IMR-90 (cell line): ENCODE data around the gene ESPL1. TPM values are rescaled to one million over a fixed set of nuclear protein-coding genes. Genes with fewer than 3 reads are reported as not detected.

Source experiments
- ATAC-seq: fragments of 200-7000 bp; cut with Tn5 transposase; 2 replicates; pipeline ENCODE4 v1.9.1; 2020; ENCODE audit warnings: low read depth, mild to moderate bottlenecking, moderate library complexity
- BruUV-seq: library from RNA; stranded (reverse); fragments of 400-500 nt; replicated peaks from 2 replicates; lab custom pipeline; 2021; lab: Mats Ljungman, UMichigan
- CTCF ChIA-PET: fragments of 300-600 bp; formaldehyde crosslinking; extraction: SDS; loops from one replicate; lab custom pipeline; 2021; ENCODE audit warnings: antibody characterized with exemption; lab: Yijun Ruan, JAX
- POLR2A ChIA-PET: fragments of 300-600 bp; sonication (Branson Sonifier 250); formaldehyde crosslinking; loops from one replicate; lab custom pipeline; 2022; ENCODE audit warnings: antibody characterized with exemption; ENCODE audit not compliant: unreplicated experiment; lab: Charles Lee
- DNase-seq: peaks from one replicate; pipeline ENCODE4 v3.0.0; 2013
- H2AFZ ChIP-seq: replicated peaks from 2 replicates; pipeline ENCODE3; 2013; ENCODE audit warnings: low read length, mild to moderate bottlenecking; ENCODE audit not compliant: poor library complexity
- H2AK5ac ChIP-seq: 2 replicates; pipeline ENCODE4 v1.6.1; 2013; ENCODE audit warnings: low read depth, low read length, inconsistent platforms
- H2AK9ac ChIP-seq: replicated peaks from 2 replicates; pipeline ENCODE3; 2013; ENCODE audit warnings: mild to moderate bottlenecking, low read depth, low read length, moderate library complexity; ENCODE audit not compliant: poor library complexity
- H2BK120ac ChIP-seq: 2 replicates; pipeline ENCODE4 v1.6.1; 2013; ENCODE audit warnings: low read depth, low read length, inconsistent platforms
- H2BK15ac ChIP-seq: 3 replicates; pipeline ENCODE4 v1.6.1; 2013; ENCODE audit warnings: low read depth, low read length, inconsistent platforms
- H2BK20ac ChIP-seq: 2 replicates; pipeline ENCODE4 v1.6.1; 2013; ENCODE audit warnings: low read depth, mild to moderate bottlenecking, inconsistent platforms, low read length, moderate library complexity
- H2BK5ac ChIP-seq: 2 replicates; pipeline ENCODE4 v1.6.1; 2013; ENCODE audit warnings: mild to moderate bottlenecking, low read depth, low read length, inconsistent platforms; ENCODE audit not compliant: poor library complexity, severe bottlenecking
- H3K14ac ChIP-seq: replicated peaks from 2 replicates; pipeline ENCODE4 v1.6.1; 2013; ENCODE audit warnings: low read depth, low read length, inconsistent platforms
- H3K18ac ChIP-seq: 2 replicates; pipeline ENCODE4 v1.6.1; 2013; ENCODE audit warnings: low read depth, low read length, control low read depth
- H3K23ac ChIP-seq: 2 replicates; pipeline ENCODE4 v1.6.1; 2013; ENCODE audit warnings: low read depth, low read length, inconsistent platforms
- H3K27ac ChIP-seq: 2 replicates; pipeline ENCODE4 v1.5.1; 2013; ENCODE audit warnings: mild to moderate bottlenecking, control low read depth, low read length; ENCODE audit not compliant: insufficient read depth
- H3K27me3 ChIP-seq: 2 replicates; pipeline ENCODE4 v1.6.1; 2013; ENCODE audit warnings: low read length; ENCODE audit not compliant: control insufficient read depth, insufficient read depth
- H3K36me3 ChIP-seq: 2 replicates; pipeline ENCODE4 v1.6.1; 2013; ENCODE audit warnings: low read length, mixed read lengths; ENCODE audit not compliant: control insufficient read depth, insufficient read depth
- H3K4ac ChIP-seq: 2 replicates; pipeline ENCODE4 v1.6.1; 2013; ENCODE audit warnings: low read depth, low read length, inconsistent platforms
- H3K4me1 ChIP-seq: 2 replicates; pipeline ENCODE4 v1.6.1; 2013; ENCODE audit warnings: low read length, mixed read lengths; ENCODE audit not compliant: control insufficient read depth, insufficient read depth
- H3K4me2 ChIP-seq: 2 replicates; pipeline ENCODE4 v1.6.1; 2013; ENCODE audit warnings: low read depth, mild to moderate bottlenecking, control low read depth, low read length, moderate library complexity
- H3K4me3 ChIP-seq: 2 replicates; pipeline ENCODE4 v1.5.1; 2013; ENCODE audit warnings: low read depth, mild to moderate bottlenecking, control low read depth, low read length, moderate library complexity; ENCODE audit not compliant: insufficient read depth
- H3K56ac ChIP-seq: 2 replicates; pipeline ENCODE4 v1.6.1; 2013; ENCODE audit warnings: low read length, inconsistent platforms; ENCODE audit not compliant: insufficient read depth; ENCODE audit errors: extremely low read depth
- H3K79me1 ChIP-seq, 2 experiments: 2 replicates each; pipeline ENCODE4 v1.6.1; 2013; ENCODE audit warnings: low read length in 2 of 2, inconsistent platforms in 1 of 2, low read depth in 1 of 2
- H3K9ac ChIP-seq: 2 replicates; pipeline ENCODE4 v1.6.1; 2013; ENCODE audit warnings: low read depth, low read length, control low read depth
- H3K9me1 ChIP-seq: 2 replicates; pipeline ENCODE4 v1.6.1; 2013; ENCODE audit warnings: low read length, inconsistent platforms; ENCODE audit not compliant: insufficient read depth
- H3K9me3 ChIP-seq: 2 replicates; pipeline ENCODE4 v1.6.1; 2013; ENCODE audit warnings: low read length; ENCODE audit not compliant: control insufficient read depth, insufficient read depth
- H4K20me1 ChIP-seq: 2 replicates; pipeline ENCODE4 v1.6.1; 2013; ENCODE audit warnings: low read length, inconsistent platforms; ENCODE audit not compliant: insufficient read depth
- H4K5ac ChIP-seq: 2 replicates; pipeline ENCODE4 v1.6.1; 2013; ENCODE audit warnings: mild to moderate bottlenecking, low read depth, low read length, control low read depth
- H4K8ac ChIP-seq, 2 experiments: 2 replicates each; pipeline ENCODE4 v1.6.1; 2013; ENCODE audit warnings: low read depth in 2 of 2, low read length in 2 of 2, control low read depth in 1 of 2, inconsistent platforms in 1 of 2
- H4K91ac ChIP-seq: 2 replicates; pipeline ENCODE4 v1.6.1; 2013; ENCODE audit warnings: low read depth, low read length, inconsistent platforms; ENCODE audit not compliant: insufficient read depth
- BHLHE40 ChIP-seq: fragments of 150-350 bp; IDR thresholded peaks from 2 replicates; pipeline ENCODE4 v1.6.1; 2016; ENCODE audit warnings: mild to moderate bottlenecking, low read depth, low read length
- CEBPB ChIP-seq: IDR thresholded peaks from 2 replicates; pipeline ENCODE4 v1.6.1; 2012; ENCODE audit warnings: low read depth, low read length, improper control_type of control experiment
- CTCF ChIP-seq: conservative IDR thresholded peaks from 2 replicates; pipeline ENCODE4 v1.5.1; 2012; ENCODE audit warnings: mild to moderate bottlenecking, low read depth, low read length, improper control_type of control experiment
- MAFK ChIP-seq: IDR thresholded peaks from 2 replicates; pipeline ENCODE4 v1.6.1; 2012; ENCODE audit warnings: low read depth, low read length, improper control_type of control experiment
- MAZ ChIP-seq: IDR thresholded peaks from 2 replicates; pipeline ENCODE4 v1.6.1; 2012; ENCODE audit warnings: low read depth, mild to moderate bottlenecking, low read length, improper control_type of control experiment, moderate library complexity, borderline replicate concordance
- MXI1 ChIP-seq: IDR thresholded peaks from 2 replicates; pipeline ENCODE4 v1.6.1; 2012; ENCODE audit warnings: low read depth, mild to moderate bottlenecking, low read length, moderate library complexity, borderline replicate concordance
- NFE2L2 ChIP-seq: fragments of 150-350 bp; IDR thresholded peaks from 2 replicates; pipeline ENCODE4 v1.6.1; 2016; ENCODE audit warnings: low read depth, mild to moderate bottlenecking, low read length
- POLR2A ChIP-seq: IDR thresholded peaks from 2 replicates; pipeline ENCODE4 v1.6.1; 2012; ENCODE audit warnings: mild to moderate bottlenecking, low read depth, low read length
- RAD21 ChIP-seq: IDR thresholded peaks from 2 replicates; pipeline ENCODE4 v1.6.1; 2012; ENCODE audit warnings: low read length, improper control_type of control experiment
- RCOR1 ChIP-seq: IDR thresholded peaks from 2 replicates; pipeline ENCODE4 v1.6.1; 2012; ENCODE audit warnings: mild to moderate bottlenecking, low read length, improper control_type of control experiment; ENCODE audit not compliant: insufficient replicate concordance
- SMC3 ChIP-seq: fragments of 150-350 bp; IDR thresholded peaks from 2 replicates; pipeline ENCODE4 v1.6.1; 2016; ENCODE audit warnings: low read depth, mild to moderate bottlenecking, antibody characterized with exemption, low read length, moderate library complexity
- WGBS, 2 experiments: methylation state at CpG; one replicate each; pipeline versions ENCODE4 v1.1.5 to v1.1.7; 2013; ENCODE audit warnings: missing lambda C conversion rate in 2 of 2; ENCODE audit not compliant: insufficient read length in 1 of 2; ENCODE audit errors: extremely low coverage in 2 of 2; 5-methylcytosine and 5-hydroxymethylcytosine counted together
- dilution Hi-C: fragments of 300-500 bp; cut with HindIII; formaldehyde crosslinking; loops from one replicate; pipeline ENCODE4 v1.14.3; 2018; ENCODE audit warnings: low sequenced_read_pairs; ENCODE audit not compliant: unreplicated experiment
- in situ Hi-C: fragments of 300-500 bp; cut with MboI; formaldehyde crosslinking; loops from 3 replicates; pipeline ENCODE4 v1.14.3; 2019; ENCODE audit warnings: low sequenced_read_pairs, inconsistent platforms, mixed read lengths
- intact Hi-C: fragments of 100-400 bp; cut with micrococcal nuclease; formaldehyde crosslinking; loops from 2 replicates; pipeline ENCODE4 v1.10.0; 2022
- polyA plus RNA-seq, 3 experiments: library from polyadenylated mRNA; depleted of rRNA; stranded (reverse); fragments of >200 nt; gene quantifications; 2 replicates each; pipeline ENCODE4 v1.2.3, GENCODE V29; 2012; ENCODE audit warnings: low replicate concordance in 1 of 3
- total RNA-seq: library from RNA; depleted of rRNA; stranded (reverse); fragments of >200 nt; gene quantifications from 2 replicates; pipeline ENCODE4 v1.2.3, GENCODE V29; 2012

The ESPL1 gene
- total and polyA plus RNA-seq, 2 of the 4 experiments (the other 2 are of a cell fraction) = 6.5 to 9.2 TPM

GRCh38 chr12:53288322-53288721, 20.2 kb downstream of the ESPL1 start:
- Histone ChIP-seq H3K14ac (peak overlapping the region; percentile 31; the same call in 1 of the 2 replicates), H3K56ac (no peak overlapping the region), H3K27ac (no peak overlapping the region), H4K91ac (no peak overlapping the region), H3K9ac (no peak overlapping the region), H3K9me1 (peaks cover 10% of the 10 kb centered on the region; the same call in 1 of the 2 replicates), H3K4me3 (no peak overlapping the region), H2AK9ac (peak overlapping the region; percentile 81), H3K36me3 (peaks cover 2% of the 10 kb centered on the region), H3K4me2 (no peak overlapping the region), H3K23ac (no peak overlapping the region), H3K4ac (no peak overlapping the region), H3K18ac (no peak overlapping the region), H2AK5ac (peak overlapping the region; percentile 44; the same call in 1 of the 2 replicates), H2BK15ac (no peak overlapping the region), H3K4me1 (peaks cover 22% of the 10 kb centered on the region), H2BK5ac (peak overlapping the region; percentile 2), H4K8ac (peak overlapping the region in 1 of 2 experiments; percentile 57; a peak in 1 of 4 replicates), H3K27me3 (no peaks in the 10 kb centered on the region), H3K9me3 (no peaks in the 10 kb centered on the region), H3K79me1 (peaks cover 0 to 28% of the 10 kb centered on the region in 2 experiments; a peak in 2 of 4 replicates), H2BK20ac (no peak overlapping the region), H2BK120ac (no peak overlapping the region), H4K5ac (peak overlapping the region; percentile 15; the same call in 1 of the 2 replicates), H4K20me1 (no peaks in the 10 kb centered on the region), H2AFZ (peak overlapping the region; percentile 53)
- 94% methylated on average over 2 of the region's 6 CpGs; no CpG with 5 or more reads in 1 of the 2 experiments for WGBS, 2 experiments
- no peak for TF ChIP-seq CEBPB
- no peak for TF ChIP-seq MXI1
- TF ChIP-seq POLR2A = no peak
- TF ChIP-seq NFE2L2 = no peak
- TF ChIP-seq RCOR1 = no peak
- no peak for TF ChIP-seq SMC3
- no peak for TF ChIP-seq RAD21
- no peak for TF ChIP-seq MAZ
- no peak for TF ChIP-seq BHLHE40
- TF ChIP-seq MAFK = no peak
- TF ChIP-seq CTCF = no peak
- POLR2A ChIA-PET = no interaction called here
- ATAC-seq (no peak), DNase-seq (no peak)
- intact Hi-C loops (no loop called here), dilution Hi-C loops (no loop called here), in situ Hi-C loops (loop anchor here (5.0 kb wide), 1 partner anchor 76 kb away; no protein-coding TSS in a partner anchor)
- BruUV-seq = no TSS peak
- CTCF ChIA-PET = interaction anchor here (0.7 to 1.6 kb wide), 6 partner anchors 19 to 222 kb away, joined by 3 to 5 read pairs (median 4); no protein-coding TSS in a partner anchor
